K562 (cell line): ENCODE measurements around the gene YKT6. TPM values are rescaled to one million over a fixed set of nuclear protein-coding genes. Genes with fewer than 3 reads are reported as not detected.
A peak's percentile ranks its signal among the peaks of the same experiment; 100 is the strongest.

Experiments used
- ATAC-seq: fragments of 200-7000 bp; cut with Tn5 transposase; 3 replicates; pipeline ENCODE4 v1.9.1; 2020; ENCODE audit warnings: moderate library complexity
- BruUV-seq: library from RNA; stranded (reverse); fragments of 400-500 nt; replicated peaks from 2 replicates; lab custom pipeline; 2021; lab: Mats Ljungman, UMichigan
- CTCF ChIA-PET: fragments of 300-600 bp; formaldehyde crosslinking; extraction: SDS; loops from one replicate; lab custom pipeline; 2021; ENCODE audit warnings: low intra/inter-chr PET ratio; lab: Yijun Ruan, JAX
- POLR2A ChIA-PET: fragments of 300-600, 350-650 bp; sonication (Branson Sonifier 250); formaldehyde crosslinking; extraction: SDS; loops from one replicate; lab custom pipeline; 2021; ENCODE audit warnings: antibody characterized with exemption, inconsistent platforms; lab: Yijun Ruan, JAX
- DNase-seq, 4 experiments: peaks; one replicate each; pipeline versions ENCODE4 v3.0.0 to v3.0.0-alpha.2; 2011 to 2018; ENCODE audit warnings: low spot score in 3 of 4, mixed read lengths in 3 of 4; ENCODE audit errors: extremely low read depth in 1 of 4
- FAIRE-seq: peaks from 2 replicates; lab custom pipeline; 2011; peaks lifted over from hg19 to GRCh38; lab: Jason Lieb, UNC
- H2AFZ ChIP-seq: 2 replicates; pipeline ENCODE4 v1.6.0; 2011; ENCODE audit warnings: low read depth, low read length, control low read depth, inconsistent platforms
- H3K27ac ChIP-seq: fragments of 200-600 bp; 3 replicates; pipeline ENCODE4 v1.8.0; 2011; ENCODE audit warnings: low read depth, mild to moderate bottlenecking, control low read depth, inconsistent platforms, low read length, moderate library complexity, mixed read lengths; ENCODE audit errors: extremely low read depth
- H3K27me3 ChIP-seq, 2 experiments: fragments of 300-600 bp in 1 of 2; 2 replicates in 1 of 2; 3 replicates in 1 of 2; pipeline versions ENCODE4 v1.6.0 to v1.8.0; 2011; ENCODE audit warnings: inconsistent platforms in 2 of 2, low read length in 2 of 2, mild to moderate bottlenecking in 1 of 2, mixed read lengths in 1 of 2, moderate library complexity in 1 of 2; ENCODE audit not compliant: control insufficient read depth in 2 of 2, insufficient read depth in 2 of 2
- H3K36me3 ChIP-seq: fragments of 300-600 bp; 3 replicates; pipeline ENCODE4 v1.8.0; 2011; ENCODE audit warnings: mild to moderate bottlenecking, low read length, inconsistent platforms; ENCODE audit not compliant: control insufficient read depth, insufficient read depth
- H3K4me1 ChIP-seq, 2 experiments: fragments of 200-600 bp in 1 of 2; replicated peaks in 1 of 2; 2 replicates in 1 of 2; 3 replicates in 1 of 2; pipeline versions ENCODE4 v1.5.1 to v1.8.0; 2011; ENCODE audit warnings: inconsistent platforms in 2 of 2, low read length in 2 of 2, mild to moderate bottlenecking in 1 of 2, mixed read lengths in 1 of 2, moderate library complexity in 1 of 2; ENCODE audit not compliant: control insufficient read depth in 2 of 2, insufficient read depth in 2 of 2
- H3K4me2 ChIP-seq: 2 replicates; pipeline ENCODE4 v1.6.1; 2011; ENCODE audit warnings: low read length, control low read depth, inconsistent platforms, mixed read lengths; ENCODE audit not compliant: insufficient read depth
- H3K4me3 ChIP-seq: fragments of 200-600 bp; sonication (generic), shearing (Covaris generic); 2 replicates; pipeline ENCODE4 v1.5.1; 2016; ENCODE audit warnings: control low read depth, inconsistent platforms
- H3K79me2 ChIP-seq: fragments of 200-600 bp; 3 replicates; pipeline ENCODE4 v1.8.0; 2011; ENCODE audit warnings: low read length, inconsistent platforms; ENCODE audit not compliant: control insufficient read depth, insufficient read depth
- H3K9ac ChIP-seq, 2 experiments: 2 replicates each; pipeline versions ENCODE4 v1.6.0 to v1.6.1; 2011; ENCODE audit warnings: low read depth in 2 of 2, low read length in 2 of 2, control low read depth in 1 of 2, inconsistent platforms in 1 of 2, mild to moderate bottlenecking in 1 of 2, mixed read lengths in 1 of 2; ENCODE audit not compliant: insufficient read depth in 1 of 2
- H3K9me1 ChIP-seq: one replicate; pipeline ENCODE4 v1.6.0; 2011; ENCODE audit warnings: inconsistent platforms, mild to moderate bottlenecking, low read length, moderate library complexity; ENCODE audit not compliant: control insufficient read depth, insufficient read depth
- H3K9me3 ChIP-seq: replicated peaks from 2 replicates; pipeline ENCODE4 v1.5.1; 2011; ENCODE audit warnings: low read depth, low read length, inconsistent platforms; ENCODE audit not compliant: control insufficient read depth, insufficient read depth
- H4K20me1 ChIP-seq: replicated peaks from 2 replicates; pipeline ENCODE4 v1.6.1; 2011; ENCODE audit warnings: low read length, inconsistent platforms, mixed read lengths; ENCODE audit not compliant: control insufficient read depth, insufficient read depth
- CBX1 ChIP-seq: sonication (generic); IDR thresholded peaks from 2 replicates; pipeline ENCODE4 v1.6.1; 2016; ENCODE audit warnings: antibody characterized with exemption, low read depth, mild to moderate bottlenecking
- EGR1 ChIP-seq: fragments of 450-650 bp; conservative IDR thresholded peaks from 2 replicates; pipeline ENCODE4 v1.6.1; 2017; ENCODE audit warnings: mild to moderate bottlenecking
- FOS ChIP-seq: IDR thresholded peaks from 3 replicates; pipeline ENCODE4 v1.6.1; 2011; ENCODE audit not compliant: insufficient read length; ENCODE audit errors: extremely low read depth
- WGBS: fragments of 100-300 bp; shearing (Covaris generic); methylation state at CpG from one replicate; pipeline ENCODE4 v1.1.6; 2016; ENCODE audit warnings: low coverage, mixed read lengths; ENCODE audit not compliant: insufficient coverage; ENCODE audit errors: missing lambda C conversion rate; 5-methylcytosine and 5-hydroxymethylcytosine counted together
- in situ Hi-C: fragments of 300-500 bp; cut with MboI; formaldehyde crosslinking; loops from 4 replicates; pipeline ENCODE4 v1.15.0; 2018; ENCODE audit warnings: inconsistent platforms, mixed read lengths
- intact Hi-C: fragments of 100-400 bp; cut with micrococcal nuclease; formaldehyde crosslinking; loops from 2 replicates; pipeline ENCODE4 v1.14.2; 2022
- polyA plus RNA-seq, 8 experiments: library from polyadenylated mRNA; depleted of rRNA in 4 of 8; stranded (reverse) in 5 of 8; unstranded in 3 of 8; fragments of >200 nt; fragmentation: Nextera tagmentation in 2 of 8; fragmentation: Illumina TruSeq in 1 of 8; extraction: Ambion mirVana in 2 of 8; extraction: Trizol in 1 of 8; gene quantifications; 2 replicates each; pipeline versions ENCODE4 v1.2.1 to v1.2.3, GENCODE V29; 2011 to 2014; ENCODE audit warnings: inconsistent platforms in 1 of 8, missing spikeins in 1 of 8
- total RNA-seq, 7 experiments: library from RNA; depleted of rRNA in 6 of 7; stranded (reverse); fragments of >200 nt in 6 of 7; fragmentation: Illumina TruSeq in 2 of 7; extraction: Trizol in 2 of 7; gene quantifications; 2 replicates each; pipeline versions ENCODE4 v1.2.1 to v1.2.3, GENCODE V29; 2011 to 2021; ENCODE audit warnings: low replicate concordance in 1 of 7

Gene YKT6
- total and polyA plus RNA-seq, 9 of the 15 experiments (the other 6 are each of a cell fraction or from before 2014, with no cell fraction given) = 1.6 to 90.6 (median 75.1) TPM

DNA sequence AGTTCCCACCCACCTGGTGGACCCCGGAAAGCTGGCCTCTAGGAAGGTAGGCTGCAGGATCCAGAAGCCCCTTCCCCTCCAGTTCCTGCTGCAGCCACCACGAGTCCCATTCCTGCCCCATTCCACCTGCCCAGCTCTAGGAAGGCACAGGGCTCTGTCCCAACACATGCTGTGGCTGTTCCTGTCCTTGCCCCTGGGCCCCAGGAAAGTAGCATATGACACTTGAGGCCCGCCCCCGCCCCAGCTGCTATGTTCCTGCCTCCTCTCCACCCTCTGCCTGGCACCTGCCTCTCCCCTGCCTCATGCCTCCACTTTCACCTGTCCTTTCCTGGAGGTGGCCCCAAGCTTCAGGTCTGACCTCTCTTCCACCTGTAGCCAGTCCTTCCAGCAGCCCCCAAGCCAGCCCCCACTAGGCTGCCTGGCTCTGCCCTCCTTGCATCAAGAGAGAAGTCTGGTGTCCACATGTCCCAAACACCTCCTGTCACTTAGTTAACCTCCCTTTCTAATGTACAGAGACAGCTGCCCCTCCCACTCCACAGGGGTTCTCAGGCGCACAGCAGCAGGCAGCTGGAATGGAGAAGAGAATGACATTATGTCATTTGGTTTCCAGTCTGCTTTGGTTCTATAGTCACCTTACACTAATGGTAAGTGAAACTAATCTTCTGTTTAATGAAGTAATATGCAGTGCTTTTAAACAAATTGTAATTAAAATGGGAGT is 22.7 kb downstream of the YKT6 start:
- in situ Hi-C loops = no loop called here
- no TSS peak for BruUV-seq

DNA sequence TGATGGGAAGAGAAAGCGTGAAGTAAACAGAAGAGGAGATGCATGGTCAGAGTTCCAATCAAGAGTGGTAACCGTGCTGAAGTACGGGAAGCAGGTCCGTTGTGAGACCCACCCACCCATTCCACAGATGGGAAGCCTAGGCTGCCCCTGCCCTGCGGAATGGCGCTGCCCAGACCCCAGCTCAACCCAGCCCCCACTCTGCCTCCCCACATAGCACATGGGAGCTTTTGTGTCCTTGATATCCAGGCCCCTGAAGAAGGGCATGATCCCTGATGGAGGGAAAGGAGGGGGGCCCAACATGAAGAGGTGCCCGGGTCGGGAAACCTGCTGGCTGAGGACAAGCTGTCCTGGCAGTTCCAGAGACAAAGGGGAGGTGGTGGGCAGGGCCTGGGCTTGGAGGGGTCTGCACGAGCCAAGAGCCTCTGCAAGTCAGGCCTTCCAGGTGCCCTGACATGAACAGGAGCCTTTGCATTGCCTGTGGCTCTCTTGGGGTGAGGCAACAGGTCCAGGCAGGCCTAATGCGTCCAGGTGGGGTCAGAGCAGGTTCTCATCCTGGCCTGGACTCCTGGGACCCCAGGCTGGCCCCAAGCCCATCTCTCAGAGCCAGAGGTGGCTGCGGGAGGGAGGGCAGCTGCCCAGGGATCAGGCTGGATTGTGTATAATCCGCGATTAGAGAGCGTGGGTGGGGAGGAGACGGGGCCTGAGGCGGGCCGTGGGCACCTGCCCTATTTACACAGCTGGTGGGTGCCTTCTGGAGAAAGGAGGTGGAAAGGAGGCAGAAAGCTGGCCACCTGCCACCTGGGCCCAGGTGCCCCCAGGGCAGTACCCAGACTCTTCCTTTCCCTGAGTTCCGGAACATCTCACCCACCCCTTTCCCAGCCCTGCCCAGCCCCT is 23.5 kb downstream of the YKT6 start:
- FAIRE-seq (no peak), DNase-seq (no peak), ATAC-seq (no peak)
- no peak overlapping the region for H3K4me2 ChIP-seq
- no peak overlapping the region for H3K4me3 ChIP-seq
- no peak for TF ChIP-seq FOS
- TF ChIP-seq EGR1 = 0 out of 2 replicates have a peak, but pooled peaks have one; percentile 17
- H3K36me3 ChIP-seq = no peaks in the 10 kb centered on the region
- no peak overlapping the region for H2AFZ ChIP-seq
- peaks cover 0 to 62% of the 10 kb centered on the region in 2 experiments; a peak in 2 of 5 replicates for H3K4me1 ChIP-seq
- no peak overlapping the region for H3K27ac ChIP-seq
- H3K79me2 ChIP-seq = no peaks in the 10 kb centered on the region
- no peaks in the 10 kb centered on the region for H4K20me1 ChIP-seq
- in situ Hi-C loops (no loop called here), intact Hi-C loops (no loop called here)
- no peaks in the 10 kb centered on the region for H3K9me3 ChIP-seq
- peaks cover 14 to 45% of the 10 kb centered on the region in 2 experiments; a peak in 4 of 5 replicates for H3K27me3 ChIP-seq
- ChIA-PET CTCF (no interaction called here), POLR2A (interaction anchor here (0.6 to 1.2 kb wide), 4 partner anchors 10 to 201 kb away, joined by 3 to 4 read pairs (median 4); no protein-coding TSS in a partner anchor)
- H3K9me1 ChIP-seq = no peaks in the 10 kb centered on the region
- no peak overlapping the region for H3K9ac ChIP-seq
- 2% methylated on average over 16 of the region's 18 CpGs for WGBS
- BruUV-seq = no TSS peak

More for the DNA sequence above, 22.7 kb downstream of the YKT6 start:
- H3K36me3 ChIP-seq = no peaks in the 10 kb centered on the region
- 0 out of 3 replicates have a peak, but pooled peaks have one; percentile 6 for ATAC-seq
- 0% methylated on average over 3 of the region's 5 CpGs for WGBS
- DNase-seq = peak in 1 of 4 experiments; percentile 34
- no peak overlapping the region for H2AFZ ChIP-seq
- H3K9ac ChIP-seq = peak overlapping the region in 1 of 2 experiments; percentile 45; a peak in 1 of 4 replicates
- H3K9me1 ChIP-seq = no peaks in the 10 kb centered on the region
- H3K79me2 ChIP-seq = no peaks in the 10 kb centered on the region
- H3K4me2 ChIP-seq = no peak overlapping the region
- peak; percentile 29 for FAIRE-seq
- TF ChIP-seq CBX1 (no peak), EGR1 (0 out of 2 replicates have a peak, but pooled peaks have one; percentile 19)
- H4K20me1 ChIP-seq = no peaks in the 10 kb centered on the region
- CTCF ChIA-PET = no interaction called here
- peaks cover 0 to 61% of the 10 kb centered on the region in 2 experiments; a peak in 3 of 5 replicates for H3K4me1 ChIP-seq
- no peak overlapping the region for H3K4me3 ChIP-seq
- H3K27me3 ChIP-seq = peaks cover 14 to 38% of the 10 kb centered on the region in 2 experiments; a peak in 4 of 5 replicates
- H3K27ac ChIP-seq = no peak overlapping the region
- no peaks in the 10 kb centered on the region for H3K9me3 ChIP-seq
- intact Hi-C loops = no loop called here
- POLR2A ChIA-PET = interaction anchor here (0.6 to 1.6 kb wide), 5 partner anchors 11 to 200 kb away, joined by 3 to 6 read pairs (median 4); no protein-coding TSS in a partner anchor
